ENCODE results near the gene PARP15. TPM values are rescaled to one million over a fixed set of nuclear protein-coding genes. Genes with fewer than 3 reads are reported as not detected.
"Not testable (repeated sequence)": the region's sequence is repeated elsewhere in the genome, so short reads cannot be mapped to it uniquely, and the experiment has no call there.

The PARP15 gene
- total RNA-seq, 2 donors from 2014 or later, result 2.5 to 3.5 TPM

- intact Hi-C loops (cut with DNase I); DNase-seq (ENCODE audit: low spot score): not testable (repeated sequence)
Measured at GRCh38 chr3:122651233-122651907, 73.9 kb downstream of the PARP15 start.

DNA sequence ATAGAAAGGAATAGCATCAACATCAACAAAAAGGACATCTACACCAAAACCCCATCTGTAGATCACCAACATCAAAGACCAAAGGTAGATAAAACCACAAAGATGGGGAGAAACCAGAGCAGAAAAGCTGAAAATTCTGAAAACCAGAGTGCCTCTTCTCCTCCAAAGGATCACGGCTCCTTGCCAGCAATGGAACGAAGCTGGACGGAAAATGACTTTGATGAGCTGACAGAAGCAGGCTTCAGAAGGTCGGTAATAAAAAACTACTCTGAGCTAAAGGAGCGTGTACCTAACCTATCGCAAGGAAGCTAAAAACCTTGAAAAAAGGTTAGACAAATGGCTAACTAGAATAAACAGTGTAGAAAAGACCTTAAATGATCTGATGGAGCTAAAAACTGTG lies 74.5 kb downstream of the PARP15 start:
- intact Hi-C loops (cut with DNase I); DNase-seq (ENCODE audit: low spot score): not testable (repeated sequence)

GRCh38 chr3:122658336-122658735 lies 80.9 kb downstream of the PARP15 start:
- intact Hi-C loops (cut with DNase I); DNase-seq (ENCODE audit: low spot score): not testable (repeated sequence)

DNA sequence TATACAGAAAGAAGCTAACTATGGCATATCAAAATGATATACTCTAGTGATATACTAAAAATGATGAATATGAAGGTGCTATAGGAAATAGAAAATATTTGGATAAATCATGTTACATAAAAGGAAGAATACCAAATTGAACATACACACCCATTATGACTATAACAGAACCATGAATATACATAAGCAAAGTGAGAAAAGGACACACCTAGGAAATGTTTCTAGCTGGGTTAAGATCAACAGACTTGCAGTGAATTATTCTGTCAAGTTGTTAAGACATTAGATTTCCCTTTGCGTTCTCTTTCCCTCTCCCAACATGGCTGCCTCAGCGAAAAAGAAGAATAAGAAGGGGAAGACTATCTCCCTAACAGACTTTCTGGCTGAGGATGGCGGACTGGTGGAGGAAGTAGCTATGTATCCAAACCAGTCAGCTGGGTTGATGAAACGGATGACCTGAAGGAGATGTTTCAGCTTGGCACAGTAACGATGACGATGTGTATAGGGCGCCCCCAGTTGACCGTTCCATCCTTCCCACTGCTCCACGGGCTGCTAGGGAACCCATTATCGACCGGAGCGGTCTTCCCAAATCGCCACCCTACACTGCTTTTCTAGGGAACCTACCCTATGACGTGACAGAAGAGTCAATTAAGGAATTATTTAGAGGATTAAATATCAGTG lies 83.0 kb downstream of the PARP15 start:
- intact Hi-C loops (cut with DNase I), result no loop called here
- no peak for DNase-seq (ENCODE audit: low spot score)

GRCh38 chr3:122661633-122662032 lies 84.2 kb downstream of the PARP15 start:
- intact Hi-C loops (cut with DNase I), result no loop called here
- no peak for DNase-seq (ENCODE audit: low spot score)

GRCh38 chr3:122662505-122662904 lies 85.1 kb downstream of the PARP15 start:
- intact Hi-C loops (cut with DNase I), result no loop called here
- DNase-seq (ENCODE audit: low spot score), result no peak

- intact Hi-C loops (cut with DNase I), result no loop called here
- DNase-seq (ENCODE audit: low spot score), result no peak
Measured at GRCh38 chr3:122665226-122665786, 87.9 kb downstream of the PARP15 start.

GRCh38 chr3:122665881-122666280 lies 88.4 kb downstream of the PARP15 start:
- intact Hi-C loops (cut with DNase I), result no loop called here
- DNase-seq (ENCODE audit: low spot score), result no peak

DNA sequence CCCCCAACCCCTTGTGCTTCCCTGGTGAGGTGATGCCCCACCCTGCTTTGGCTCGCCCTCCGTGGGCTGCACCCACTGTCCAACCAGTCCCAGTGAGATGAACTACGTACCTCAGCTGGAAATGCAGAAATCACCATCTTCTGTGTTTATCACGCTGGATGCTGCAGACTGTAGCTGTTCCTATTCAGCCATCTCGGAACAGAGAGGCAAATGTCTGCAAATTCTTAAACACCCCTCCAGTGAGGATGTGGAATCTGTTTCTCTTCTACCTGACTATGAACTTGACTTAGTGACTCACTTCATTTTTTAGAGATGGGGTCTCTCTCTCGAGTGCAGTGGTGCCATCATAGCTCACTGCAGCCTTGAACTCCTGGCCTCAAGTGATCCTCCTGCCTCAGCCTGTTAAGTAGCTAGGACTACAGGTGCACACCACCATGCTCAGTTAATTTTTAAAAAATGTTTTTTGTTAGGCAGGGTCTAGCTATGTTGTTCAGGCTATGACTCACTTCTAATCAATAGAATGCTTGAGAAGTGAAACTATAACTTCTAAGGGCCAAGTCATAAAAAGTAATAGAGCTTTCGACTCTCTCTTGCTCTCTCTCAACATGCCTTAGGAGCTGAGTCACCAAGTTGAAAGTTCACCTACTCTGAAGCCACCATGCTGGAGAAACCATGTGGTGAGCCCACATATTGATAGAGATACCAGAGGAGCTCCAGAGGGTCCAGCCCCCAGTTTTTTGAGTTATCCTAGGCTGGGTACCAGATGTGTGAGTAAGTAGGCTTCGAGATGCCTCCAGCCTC lies 91.7 kb downstream of the PARP15 start:
- intact Hi-C loops (cut with DNase I), result no loop called here
- no peak for DNase-seq (ENCODE audit: low spot score)

DNA sequence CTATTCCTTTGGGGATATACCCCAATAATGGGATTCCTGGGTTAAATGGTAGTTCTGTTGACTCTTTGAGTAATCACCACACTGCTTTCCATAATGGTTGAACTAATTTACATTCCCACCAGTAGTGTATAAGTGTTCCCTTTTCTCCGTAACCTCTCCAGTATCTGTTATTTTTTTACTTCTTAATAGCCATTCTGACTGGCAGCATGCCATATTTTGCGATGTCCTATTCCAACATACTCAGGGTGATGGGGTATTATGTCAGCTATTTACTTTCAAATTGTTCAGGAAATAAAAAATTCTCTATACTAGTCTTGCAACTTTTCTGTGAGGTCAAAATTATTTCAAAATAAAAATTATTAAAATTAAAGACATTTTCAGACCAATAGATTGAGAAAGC lies 94.1 kb downstream of the PARP15 start:
- intact Hi-C loops (cut with DNase I), result no loop called here
- DNase-seq (ENCODE audit: low spot score), result no peak

DNA sequence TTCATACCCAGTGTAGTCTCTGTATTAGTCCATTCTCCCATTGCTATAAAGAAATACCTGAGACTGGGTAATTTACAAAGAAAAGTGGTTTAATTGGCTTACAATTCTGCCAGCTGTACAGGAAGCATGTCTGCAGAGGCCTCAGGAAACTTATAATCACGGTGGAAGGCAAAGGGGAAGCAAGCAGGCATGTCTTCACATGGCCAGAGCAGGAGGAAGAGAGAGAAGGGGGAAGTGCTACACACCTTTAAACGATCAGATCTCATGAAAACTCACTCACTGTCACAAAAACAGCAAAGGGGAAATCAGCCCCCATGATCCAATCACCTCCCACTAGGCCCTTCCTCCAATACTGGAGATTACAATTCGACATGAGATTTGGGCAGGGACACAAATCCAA lies 96.9 kb downstream of the PARP15 start:
- intact Hi-C loops (cut with DNase I), result no loop called here
- DNase-seq (ENCODE audit: low spot score), result no peak

- intact Hi-C loops (cut with DNase I), result loop anchor here in 1 of 2 donors (5.0 kb wide), 1 partner anchor 114 kb away; the partner anchor contains the start of genes DTX3L and PARP9
- no peak for DNase-seq (ENCODE audit: low spot score)
Measured at GRCh38 chr3:122676759-122677158, 99.3 kb downstream of the PARP15 start.

- intact Hi-C loops (cut with DNase I), result loop anchor here in 1 of 2 donors (5.0 kb wide), 1 partner anchor 115 kb away; the partner anchor contains the start of genes DTX3L and PARP9
Measured at GRCh38 chr3:122677216-122677615, 99.8 kb downstream of the PARP15 start.

GRCh38 chr3:122678506-122678905 lies 101.1 kb downstream of the PARP15 start:
- DNase-seq (ENCODE audit: low spot score), result no peak
- intact Hi-C loops (cut with DNase I), result loop anchor here in 1 of 2 donors (5.0 kb wide), 1 partner anchor 116 kb away; the partner anchor contains the start of genes DTX3L and PARP9

More at GRCh38 chr3:122677216-122677615, 99.8 kb downstream of the PARP15 start:
- DNase-seq (ENCODE audit: low spot score), result no peak

DNA sequence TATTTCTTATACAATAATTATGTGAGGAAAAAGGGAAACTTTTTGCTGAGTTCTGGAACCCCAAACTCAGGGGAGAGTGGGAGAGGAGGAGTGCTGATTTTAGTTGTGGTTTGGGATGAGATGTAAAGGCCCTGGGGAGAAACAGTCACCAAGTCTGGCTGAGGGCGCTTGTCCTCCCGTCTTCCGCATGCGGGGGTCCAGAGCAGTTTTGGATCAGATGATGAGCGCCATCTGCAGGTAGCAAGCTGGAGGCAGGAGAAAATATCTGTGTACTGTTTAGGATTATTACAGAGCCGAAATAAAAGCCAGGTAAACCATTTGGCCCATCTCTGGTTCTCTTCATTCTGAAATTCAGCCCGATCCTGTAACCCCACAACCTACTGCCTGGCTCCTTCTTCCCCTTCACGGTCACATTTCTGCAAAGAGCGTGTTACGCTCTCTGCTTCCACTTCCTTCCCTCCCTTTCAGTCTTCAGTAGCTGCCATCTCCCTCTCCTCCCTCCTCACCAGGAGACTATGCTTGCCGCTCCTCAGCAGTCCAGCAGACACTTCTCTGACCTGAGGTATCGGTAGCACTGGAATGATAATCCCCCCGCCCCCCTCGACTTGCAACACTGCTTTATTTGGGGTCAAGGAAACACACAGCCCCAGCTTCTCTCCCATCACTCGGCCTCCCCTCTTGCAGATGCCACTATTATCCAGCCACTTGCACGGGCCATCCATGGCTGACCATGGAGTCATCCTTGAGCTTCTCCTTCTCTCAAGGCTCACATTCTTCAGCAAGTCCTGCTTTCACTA lies 101.8 kb downstream of the PARP15 start:
- peak; percentile 91 for DNase-seq (ENCODE audit: low spot score)
- intact Hi-C loops (cut with DNase I), result loop anchor here in 1 of 2 donors (5.0 kb wide), 1 partner anchor 117 kb away; the partner anchor contains the start of genes DTX3L and PARP9

DNA sequence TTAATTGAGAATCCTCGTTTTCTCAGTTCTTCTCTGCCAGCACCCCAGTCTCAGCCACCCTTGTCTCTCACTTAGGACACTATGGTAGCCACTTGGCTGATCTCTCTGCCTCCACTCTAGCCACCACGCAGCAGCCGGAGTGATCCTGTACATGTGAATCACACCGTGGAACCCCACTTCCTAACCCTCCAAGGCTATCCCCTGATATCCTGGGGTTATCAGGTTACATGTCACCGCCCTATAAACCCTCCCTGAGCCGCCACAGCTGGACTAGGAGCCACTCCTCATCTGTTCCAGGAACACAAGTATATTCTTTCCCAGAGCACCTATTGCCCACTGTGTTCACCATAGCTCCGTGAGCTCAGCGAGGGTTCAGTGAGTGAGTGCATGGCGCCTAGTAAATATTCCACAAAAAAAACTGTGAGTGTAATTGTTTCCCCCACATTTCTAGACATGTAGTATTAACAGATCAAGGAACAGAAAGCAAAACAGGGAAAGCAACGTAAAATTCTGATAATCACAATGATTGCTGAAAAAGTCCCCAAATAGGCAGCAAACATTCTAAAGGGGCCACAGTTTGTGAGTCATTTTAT lies 102.5 kb downstream of the PARP15 start:
- DNase-seq (ENCODE audit: low spot score), result no peak

GRCh38 chr3:122680475-122681283 lies 103.2 kb downstream of the PARP15 start, which contains the start of gene PARP14:
PARP14 (plus strand) TSS chr3:122680839; CDS start chr3:122680884, 45 bp downstream.
- peak; percentile 86 for DNase-seq (ENCODE audit: low spot score)
- intact Hi-C loops (cut with DNase I), result loop anchor here (5.0 to 10.0 kb wide), 2 partner anchors 118 to 286 kb away; partner anchors contain the start of genes DTX3L (in 1 of the 2) and PARP9 (in 1 of the 2)

More for the DNA sequence above, 102.5 kb downstream of the PARP15 start:
- intact Hi-C loops (cut with DNase I), result loop anchor here (5.0 to 10.0 kb wide), 2 partner anchors 118 to 285 kb away; partner anchors contain the start of genes DTX3L (in 2 of the 2) and PARP9 (in 2 of the 2)
